WERI-Rb-1 (cell line): ENCODE measurements around the gene PCDHGB3.
"Not testable (repeated sequence)": the region's sequence is repeated elsewhere in the genome, so short reads cannot be mapped to it uniquely, and the experiment has no call there.

Experiments
- DNase-seq: peaks from one replicate; pipeline ENCODE4 v3.0.0-alpha.2; 2020
- H3K27ac ChIP-seq: fragments of 250-450 bp; sonication (Bioruptor Pico); 2 replicates; pipeline ENCODE4 v1.5.1; 2020; ENCODE audit warnings: mild to moderate bottlenecking, moderate library complexity
- H3K27me3 ChIP-seq: fragments of 250-450 bp; sonication (Bioruptor Pico); 2 replicates; pipeline ENCODE4 v1.5.1; 2021; ENCODE audit warnings: mild to moderate bottlenecking, low read depth, moderate library complexity; ENCODE audit not compliant: insufficient read depth, severe bottlenecking
- H3K36me3 ChIP-seq: fragments of 250-450 bp; sonication (Bioruptor Pico); 2 replicates; pipeline ENCODE4 v1.5.1; 2020; ENCODE audit warnings: mild to moderate bottlenecking, moderate library complexity
- H3K4me3 ChIP-seq: 2 replicates; pipeline ENCODE4 v1.5.1; 2011; ENCODE audit warnings: low read depth, mild to moderate bottlenecking, control low read depth, low read length
- H3K9me3 ChIP-seq: fragments of 250-450 bp; sonication (Bioruptor Pico); 2 replicates; pipeline ENCODE4 v1.5.1; 2021; ENCODE audit warnings: mild to moderate bottlenecking, moderate library complexity; ENCODE audit not compliant: severe bottlenecking
- CTCF ChIP-seq: IDR thresholded peaks from 2 replicates; pipeline ENCODE4 v1.5.1; 2011; ENCODE audit warnings: low read depth, mild to moderate bottlenecking, control low read depth, inconsistent platforms, low read length

Gene PCDHGB3

DNA sequence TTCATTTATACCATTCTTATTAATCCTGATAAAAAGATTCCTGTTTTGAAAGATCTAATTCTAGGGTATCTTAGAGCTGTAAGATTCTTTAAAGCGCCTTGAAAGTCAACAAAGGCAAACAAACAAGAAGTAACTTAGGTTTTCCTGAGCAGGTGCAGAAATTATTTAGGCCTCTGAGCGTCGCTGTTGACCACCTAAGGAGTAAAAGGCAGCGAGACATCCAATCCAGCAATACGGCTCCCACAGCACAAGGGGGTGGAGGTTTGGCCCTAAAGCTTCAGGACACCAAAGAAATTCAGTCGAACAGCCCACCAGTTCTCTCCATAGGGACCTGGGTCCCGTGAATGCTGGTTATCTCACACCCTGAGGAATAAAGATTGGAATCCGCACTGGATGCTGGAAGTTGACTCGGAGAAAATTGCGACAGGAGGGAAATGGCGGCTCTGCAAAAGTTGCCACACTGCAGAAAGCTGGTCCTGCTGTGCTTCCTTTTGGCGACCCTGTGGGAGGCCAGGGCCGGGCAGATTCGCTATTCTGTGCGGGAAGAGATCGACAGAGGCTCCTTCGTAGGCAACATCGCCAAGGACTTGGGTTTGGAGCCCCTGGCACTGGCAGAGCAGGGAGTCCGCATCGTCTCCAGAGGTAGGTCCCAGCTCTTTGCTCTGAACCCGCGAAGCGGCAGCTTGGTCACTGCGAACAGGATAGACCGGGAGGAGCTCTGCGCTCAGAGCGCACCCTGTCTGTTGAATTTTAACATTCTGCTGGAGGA lies 31.3 kb upstream of the PCDHGB3 start, which contains the start of gene PCDHGA2:
TSS of gene PCDHGA2 (plus strand) at position 223 of the 769 bp plus-strand sequence.
- peak; percentile 25 for DNase-seq
- Histone ChIP-seq H3K4me3 (no peak within 1 kb of the TSS), H3K36me3 (no peaks in the 10 kb centered on the region), H3K9me3 (peaks cover 14% of the 10 kb centered on the region), H3K27me3 (no peaks in the 10 kb centered on the region), H3K27ac (no peak within 1 kb of the TSS)
- peak; percentile 63 for TF ChIP-seq CTCF

GRCh38 chr5:141340781-141341354 lies 29.2 kb upstream of the PCDHGB3 start:
- DNase-seq, H3K36me3 ChIP-seq, H3K4me3 ChIP-seq, H3K27me3 ChIP-seq, H3K27ac ChIP-seq: not testable (repeated sequence)
- peaks cover 23% of the 10 kb centered on the region for H3K9me3 ChIP-seq

GRCh38 chr5:141342773-141343172 lies 27.3 kb upstream of the PCDHGB3 start:
- H3K36me3 ChIP-seq = no peaks in the 10 kb centered on the region
- H3K27ac ChIP-seq = no peak overlapping the region
- H3K9me3 ChIP-seq = peaks cover 23% of the 10 kb centered on the region
- DNase-seq = no peak
- TF ChIP-seq CTCF = no peak
- H3K27me3 ChIP-seq = no peaks in the 10 kb centered on the region
- H3K4me3 ChIP-seq = no peak overlapping the region

- no peaks in the 10 kb centered on the region for H3K27me3 ChIP-seq
- DNase-seq = no peak
- no peak within 1 kb of the TSS for H3K4me3 ChIP-seq
- H3K36me3 ChIP-seq = no peaks in the 10 kb centered on the region
- no peak within 1 kb of the TSS for H3K27ac ChIP-seq
- TF ChIP-seq CTCF = peak; percentile 36; the same call in 1 of the 2 replicates
- H3K9me3 ChIP-seq = peaks cover 23% of the 10 kb centered on the region
These were observed 26.6 kb upstream of the PCDHGB3 start, which contains the start of gene PCDHGA3 for GRCh38 chr5:141343242-141343952. Gene PCDHGA3, plus strand, starts transcription at chr5:141343829. Its CDS starts 205 bp downstream, at chr5:141344034.

- Histone ChIP-seq H3K9me3 (peaks cover 20% of the 10 kb centered on the region), H3K36me3 (no peaks in the 10 kb centered on the region), H3K27ac (no peak overlapping the region), H3K27me3 (no peaks in the 10 kb centered on the region), H3K4me3 (no peak overlapping the region)
- no peak for TF ChIP-seq CTCF
- DNase-seq = no peak
These were observed 26.0 kb upstream of the PCDHGB3 start for GRCh38 chr5:141343953-141344463.

DNA sequence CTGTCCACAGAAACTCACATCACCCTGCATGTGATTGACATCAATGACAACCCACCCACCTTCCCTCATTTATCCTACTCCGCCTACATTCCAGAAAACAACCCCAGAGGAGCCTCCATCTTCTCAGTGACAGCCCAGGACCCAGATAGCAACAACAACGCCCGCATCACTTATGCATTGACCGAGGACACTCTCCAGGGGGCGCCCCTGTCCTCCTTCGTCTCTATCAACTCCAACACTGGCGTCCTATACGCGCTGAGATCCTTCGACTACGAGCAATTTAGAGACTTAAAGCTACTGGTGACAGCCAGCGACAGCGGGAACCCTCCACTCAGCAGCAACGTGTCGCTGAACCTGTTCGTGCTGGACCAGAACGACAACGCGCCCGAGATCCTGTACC lies 24.7 kb upstream of the PCDHGB3 start:
- DNase-seq = no peak
- H3K4me3 ChIP-seq = no peak overlapping the region
- H3K36me3 ChIP-seq = no peaks in the 10 kb centered on the region
- peaks cover 19% of the 10 kb centered on the region for H3K9me3 ChIP-seq
- no peak for TF ChIP-seq CTCF
- no peak overlapping the region for H3K27ac ChIP-seq
- H3K27me3 ChIP-seq = no peaks in the 10 kb centered on the region

GRCh38 chr5:141346017-141346416 lies 24.0 kb upstream of the PCDHGB3 start:
- not testable (repeated sequence) for H3K36me3 ChIP-seq, H3K27me3 ChIP-seq, DNase-seq, H3K4me3 ChIP-seq, H3K27ac ChIP-seq
- H3K9me3 ChIP-seq = peaks cover 23% of the 10 kb centered on the region
